Effector CD8-positive, alpha-beta T cell (primary cell): ENCODE results near the gene LMO1.

Experiments
- DNase-seq: peaks from one replicate; lab custom pipeline; 2025; lab: John Stamatoyannopoulos, UW

The LMO1 gene

GRCh38 chr11:8205566-8205965 lies 58.1 kb downstream of the LMO1 start:
- DNase-seq = no peak

GRCh38 chr11:8204596-8204995 lies 59.1 kb downstream of the LMO1 start:
- no peak for DNase-seq

- no peak for DNase-seq
These were observed 59.7 kb downstream of the LMO1 start for GRCh38 chr11:8204025-8204424.

GRCh38 chr11:8203414-8203715 lies 60.3 kb downstream of the LMO1 start:
- no peak for DNase-seq

GRCh38 chr11:8202516-8203413 lies 60.9 kb downstream of the LMO1 start:
- DNase-seq = no peak

GRCh38 chr11:8201644-8202365 lies 61.9 kb downstream of the LMO1 start:
- DNase-seq = no peak

- DNase-seq = no peak
These were observed 64.0 kb downstream of the LMO1 start for GRCh38 chr11:8199676-8200075.

GRCh38 chr11:8196749-8197148 lies 66.9 kb downstream of the LMO1 start:
- no peak for DNase-seq

GRCh38 chr11:8194956-8195355 lies 68.7 kb downstream of the LMO1 start:
- DNase-seq = no peak

GRCh38 chr11:8192896-8193209 lies 70.8 kb downstream of the LMO1 start:
- no peak for DNase-seq

GRCh38 chr11:8192016-8192895 lies 71.4 kb downstream of the LMO1 start:
- DNase-seq = no peak

GRCh38 chr11:8190431-8190830 lies 73.2 kb downstream of the LMO1 start:
- DNase-seq = no peak

- DNase-seq = no peak
These were observed 77.2 kb downstream of the LMO1 start for GRCh38 chr11:8186429-8186828.

GRCh38 chr11:8183111-8183510 lies 80.6 kb downstream of the LMO1 start:
- no peak for DNase-seq

- no peak for DNase-seq
These were observed 83.2 kb downstream of the LMO1 start for GRCh38 chr11:8180469-8180868.

GRCh38 chr11:8178297-8178696 lies 85.4 kb downstream of the LMO1 start:
- no peak for DNase-seq

- no peak for DNase-seq
These were observed 86.5 kb downstream of the LMO1 start for GRCh38 chr11:8177136-8177535.
